Lung (tissue), 12 donors: Measurements from ENCODE around the gene SLC43A1. TPM values are rescaled to one million over a fixed set of nuclear protein-coding genes. Genes with fewer than 3 reads are reported as not detected.
"Not testable (repeated sequence)": the region's sequence is repeated elsewhere in the genome, so short reads cannot be mapped to it uniquely, and the experiment has no call there.

ENCODE experiments used
- ATAC-seq: fragments of 200-7000 bp; cut with Tn5 transposase; one replicate; pipeline ENCODE4 v1.9.1; 2020; ENCODE audit warnings: moderate number of reproducible peaks; ENCODE audit not compliant: insufficient read depth, low FRiP score
- DNase-seq, 3 donors: peaks; one replicate each; pipeline ENCODE4 v3.0.0-alpha.2; 2013 to 2017
- H3K27ac ChIP-seq, 2 donors: one replicate each; pipeline ENCODE4 v1.5.1; 2013; ENCODE audit warnings: mild to moderate bottlenecking in 2 of 2, moderate library complexity in 2 of 2, control low read depth in 1 of 2, inconsistent platforms in 1 of 2, low read depth in 1 of 2, low read length in 1 of 2
- H3K27me3 ChIP-seq, 3 donors: one replicate each; pipeline ENCODE4 v1.5.1; 2013; ENCODE audit warnings: low read length in 2 of 3; ENCODE audit not compliant: control insufficient read depth in 3 of 3, insufficient read depth in 3 of 3
- H3K36me3 ChIP-seq, 4 donors: one replicate each; pipeline ENCODE4 v1.5.1; 2013; ENCODE audit warnings: low read length in 4 of 4, mild to moderate bottlenecking in 1 of 4, moderate library complexity in 1 of 4; ENCODE audit not compliant: control insufficient read depth in 4 of 4, insufficient read depth in 4 of 4
- H3K4me1 ChIP-seq, 5 donors: one replicate each; pipeline ENCODE4 v1.5.1; 2013; ENCODE audit warnings: low read length in 5 of 5, mild to moderate bottlenecking in 2 of 5, moderate library complexity in 1 of 5; ENCODE audit not compliant: control insufficient read depth in 5 of 5, insufficient read depth in 5 of 5
- H3K4me3 ChIP-seq: one replicate; pipeline ENCODE4 v1.5.1; 2013; ENCODE audit warnings: mild to moderate bottlenecking, control low read depth, moderate library complexity
- H3K9ac ChIP-seq, 2 donors: one replicate each; pipeline ENCODE4 v1.5.1; 2013; ENCODE audit warnings: low read length in 2 of 2, control low read depth in 1 of 2; ENCODE audit not compliant: insufficient read depth in 1 of 2
- H3K9me3 ChIP-seq, 4 donors: one replicate each; pipeline ENCODE4 v1.5.1; 2013; ENCODE audit warnings: low read length in 3 of 4, mild to moderate bottlenecking in 1 of 4, moderate library complexity in 1 of 4; ENCODE audit not compliant: control insufficient read depth in 4 of 4, insufficient read depth in 3 of 4
- CTCF ChIP-seq: IDR thresholded peaks from 2 replicates; pipeline ENCODE4 v1.5.1; 2012; ENCODE audit warnings: mild to moderate bottlenecking; ENCODE audit errors: control extremely low read depth, extremely low read depth
- WGBS, 2 donors: extraction: QIAGEN DNeasy Blood & Tissue Kit; methylation state at CpG; one replicate each; pipeline ENCODE4 v1.1.7; 2013; 5-methylcytosine and 5-hydroxymethylcytosine counted together
- polyA plus RNA-seq, 2 donors: library from polyadenylated mRNA; stranded (reverse); fragments of 200-250 nt; gene quantifications; one replicate each; pipeline ENCODE4 v1.2.1, GENCODE V29; 2013
- total RNA-seq, 2 donors: library from RNA; depleted of rRNA in 1 of 2; stranded (reverse); fragments of >200 nt in 1 of 2; gene quantifications; one replicate each; pipeline ENCODE4 v1.2.1, GENCODE V29; 2014 to 2021
- donor health status: control.
- donor health status: control.
- donor health status: Bipolar disorder and iron deficiency.
- donor health status: healthy.
- donor health status: DM: yes; HTN: yes; CAD: no.

The SLC43A1 gene
- total and polyA plus RNA-seq, 4 donors = 10.3 to 18.7 (median 16.7) TPM

- ATAC-seq (no peak), DNase-seq (no peak)
- Histone ChIP-seq H3K4me1 (peaks cover 0 to 10% (median 2%) of the 10 kb centered on the region in 5 donors), H3K9me3 (no peaks in the 10 kb centered on the region), H3K9ac (no peak overlapping the region), H3K36me3 (no peaks in the 10 kb centered on the region), H3K27me3 (peaks cover 0 to 19% (median 16%) of the 10 kb centered on the region in 3 donors), H3K27ac (no peak overlapping the region), H3K4me3 (no peak overlapping the region)
- TF ChIP-seq CTCF = no peak
- 88 to 93% methylated on average over 2 of the region's 2 CpGs for WGBS, 2 donors
Observed at GRCh38 chr11:57453543-57454177, 61.8 kb downstream of the SLC43A1 start.

DNA sequence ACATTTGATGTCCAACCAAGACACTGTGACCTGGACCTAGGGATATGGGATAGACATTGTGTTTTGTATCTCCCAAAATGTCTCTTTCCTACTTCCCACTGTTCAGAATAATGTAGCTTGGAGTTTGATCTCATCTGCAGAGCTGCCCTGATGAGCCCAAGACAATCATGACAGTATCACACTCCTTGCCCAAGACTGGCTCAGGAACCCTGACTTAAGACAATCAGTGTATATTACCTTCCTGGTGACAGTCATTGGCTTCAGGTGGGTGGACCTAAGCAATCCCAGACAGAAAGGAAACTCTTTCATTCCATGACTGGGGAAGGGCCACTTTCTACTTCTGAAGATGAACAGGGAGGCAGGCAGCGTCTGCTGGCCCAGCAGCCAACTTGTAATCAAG is 69.4 kb downstream of the SLC43A1 start:
- 71 to 84% methylated on average over 1 of the region's 1 CpG for WGBS, 2 donors

GRCh38 chr11:57445122-57445394 is 70.4 kb downstream of the SLC43A1 start:
- not testable (repeated sequence) for H3K36me3 ChIP-seq, H3K4me1 ChIP-seq, H3K27ac ChIP-seq, H3K9ac ChIP-seq, ATAC-seq, H3K27me3 ChIP-seq, H3K4me3 ChIP-seq, H3K9me3 ChIP-seq, DNase-seq
- 82 to 85% methylated on average over 9 of the region's 9 CpGs for WGBS, 2 donors

More for the DNA sequence above, 69.4 kb downstream of the SLC43A1 start:
- ATAC-seq (no peak), DNase-seq (no peak)
- Histone ChIP-seq H3K36me3 (no peaks in the 10 kb centered on the region), H3K4me3 (no peak overlapping the region), H3K27me3 (peaks cover 0 to 4% (median 2%) of the 10 kb centered on the region in 3 donors), H3K4me1 (peaks cover 0 to 2% (median 0%) of the 10 kb centered on the region in 5 donors), H3K9ac (no peak overlapping the region), H3K27ac (no peak overlapping the region), H3K9me3 (peaks cover 0 to 3% (median 0%) of the 10 kb centered on the region in 4 donors)
- no peak for TF ChIP-seq CTCF

- Histone ChIP-seq H3K36me3 (no peaks in the 10 kb centered on the region), H3K4me1 (peaks cover 0 to 5% (median 0%) of the 10 kb centered on the region in 5 donors), H3K9ac (no peak overlapping the region), H3K9me3 (peaks cover 0 to 3% (median 0%) of the 10 kb centered on the region in 4 donors), H3K27me3 (no peaks in the 10 kb centered on the region), H3K4me3 (no peak overlapping the region), H3K27ac (no peak overlapping the region)
- TF ChIP-seq CTCF = no peak
- no peak for ATAC-seq
- DNase-seq = no peak
- 80 to 82% methylated on average over 9 of the region's 9 CpGs for WGBS, 2 donors
Observed at GRCh38 chr11:57444362-57445121, 71.0 kb downstream of the SLC43A1 start.
